GM23338 (cell line): ENCODE results near the gene TRHDE.

Experiments used
- CREB1 ChIP-seq: fragments of 250-450 bp; sonication (Bioruptor Pico); IDR thresholded peaks from 2 replicates; pipeline ENCODE4 v1.5.0; 2020; ENCODE audit warnings: low read depth, mild to moderate bottlenecking, moderate library complexity
- EZH2 ChIP-seq: fragments of 200-600 bp; sonication (generic); IDR thresholded peaks from one replicate; pipeline ENCODE4 v1.8.0; 2017; ENCODE audit warnings: antibody characterized with exemption, mild to moderate bottlenecking, low read depth; ENCODE audit not compliant: unreplicated experiment
- EZH2phosphoT487 ChIP-seq: fragments of 200-600 bp; sonication (generic); IDR thresholded peaks from one replicate; pipeline ENCODE4 v1.8.1; 2018; ENCODE audit warnings: antibody characterized with exemption; ENCODE audit not compliant: unreplicated experiment
- JUNB ChIP-seq: IDR thresholded peaks from one replicate; pipeline ENCODE4 v1.6.1; 2016; ENCODE audit warnings: antibody characterized with exemption; ENCODE audit not compliant: unreplicated experiment
- NANOG ChIP-seq: IDR thresholded peaks from 2 replicates; pipeline ENCODE4 v1.6.1; 2016; ENCODE audit warnings: antibody characterized with exemption, borderline replicate concordance
- POLR2AphosphoS5 ChIP-seq: IDR thresholded peaks from 2 replicates; pipeline ENCODE4 v1.6.1; 2016; ENCODE audit warnings: antibody characterized with exemption, low read depth
- ZNF114 ChIP-seq: fragments of 250-450 bp; sonication (Bioruptor Pico); IDR thresholded peaks from 2 replicates; pipeline ENCODE4 v1.5.0; 2020; ENCODE audit warnings: mild to moderate bottlenecking, moderate library complexity
- TF ChIP-seq, protein P1 (sequence below), 2 experiments: fragments of 200-600 bp in 1 of 2; sonication (generic) in 1 of 2; conservative IDR thresholded peaks; 2 replicates each; pipeline versions ENCODE4 v1.5.1 to v1.6.1; 2016 to 2017; ENCODE audit warnings: antibody characterized with exemption in 2 of 2, low read depth in 2 of 2, mild to moderate bottlenecking in 2 of 2, moderate library complexity in 1 of 2
- TF ChIP-seq, protein P2 (sequence below): IDR thresholded peaks from one replicate; pipeline ENCODE4 v1.6.1; 2018; ENCODE audit warnings: antibody characterized with exemption; ENCODE audit not compliant: unreplicated experiment
- TF ChIP-seq, protein P3 (sequence below): fragments of 250-450 bp; sonication (Bioruptor Pico); IDR thresholded peaks from 2 replicates; pipeline ENCODE4 v1.5.0; 2020; ENCODE audit warnings: mild to moderate bottlenecking, moderate library complexity

DNA sequence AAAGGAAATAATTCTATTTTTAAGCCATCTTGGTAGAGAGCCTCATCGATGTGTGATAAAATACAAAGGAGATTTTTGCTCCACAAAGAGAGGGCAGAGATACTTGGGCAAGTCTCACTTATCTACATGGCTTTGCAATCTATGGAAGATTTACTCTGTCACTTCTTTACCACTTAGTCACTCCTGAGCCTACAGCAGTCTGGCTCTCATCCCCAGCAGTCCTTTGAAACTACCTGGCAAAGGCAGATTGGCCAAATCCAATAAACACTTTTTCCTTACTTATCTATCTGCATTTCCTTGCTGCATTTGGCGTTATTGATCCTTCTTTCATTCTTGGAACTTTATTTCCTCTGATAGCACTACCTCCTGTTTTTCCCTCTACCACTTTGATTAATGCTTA is 170.0 kb downstream of the TRHDE start:
- TF ChIP-seq, protein P1, sequence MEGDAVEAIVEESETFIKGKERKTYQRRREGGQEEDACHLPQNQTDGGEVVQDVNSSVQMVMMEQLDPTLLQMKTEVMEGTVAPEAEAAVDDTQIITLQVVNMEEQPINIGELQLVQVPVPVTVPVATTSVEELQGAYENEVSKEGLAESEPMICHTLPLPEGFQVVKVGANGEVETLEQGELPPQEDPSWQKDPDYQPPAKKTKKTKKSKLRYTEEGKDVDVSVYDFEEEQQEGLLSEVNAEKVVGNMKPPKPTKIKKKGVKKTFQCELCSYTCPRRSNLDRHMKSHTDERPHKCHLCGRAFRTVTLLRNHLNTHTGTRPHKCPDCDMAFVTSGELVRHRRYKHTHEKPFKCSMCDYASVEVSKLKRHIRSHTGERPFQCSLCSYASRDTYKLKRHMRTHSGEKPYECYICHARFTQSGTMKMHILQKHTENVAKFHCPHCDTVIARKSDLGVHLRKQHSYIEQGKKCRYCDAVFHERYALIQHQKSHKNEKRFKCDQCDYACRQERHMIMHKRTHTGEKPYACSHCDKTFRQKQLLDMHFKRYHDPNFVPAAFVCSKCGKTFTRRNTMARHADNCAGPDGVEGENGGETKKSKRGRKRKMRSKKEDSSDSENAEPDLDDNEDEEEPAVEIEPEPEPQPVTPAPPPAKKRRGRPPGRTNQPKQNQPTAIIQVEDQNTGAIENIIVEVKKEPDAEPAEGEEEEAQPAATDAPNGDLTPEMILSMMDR (conservative IDR thresholded peaks at IDR 0.05; ENCODE audit: low read depth in 2 of 2): no peak
- TF ChIP-seq CREB1 (CRISPR knock-in tag) (no peak), POLR2AphosphoS5 (no peak), NANOG (no peak), EZH2 (no peak), ZNF114 (CRISPR knock-in tag) (no peak), EZH2phosphoT487 (no peak), JUNB (no peak)
- TF ChIP-seq, protein P2, sequence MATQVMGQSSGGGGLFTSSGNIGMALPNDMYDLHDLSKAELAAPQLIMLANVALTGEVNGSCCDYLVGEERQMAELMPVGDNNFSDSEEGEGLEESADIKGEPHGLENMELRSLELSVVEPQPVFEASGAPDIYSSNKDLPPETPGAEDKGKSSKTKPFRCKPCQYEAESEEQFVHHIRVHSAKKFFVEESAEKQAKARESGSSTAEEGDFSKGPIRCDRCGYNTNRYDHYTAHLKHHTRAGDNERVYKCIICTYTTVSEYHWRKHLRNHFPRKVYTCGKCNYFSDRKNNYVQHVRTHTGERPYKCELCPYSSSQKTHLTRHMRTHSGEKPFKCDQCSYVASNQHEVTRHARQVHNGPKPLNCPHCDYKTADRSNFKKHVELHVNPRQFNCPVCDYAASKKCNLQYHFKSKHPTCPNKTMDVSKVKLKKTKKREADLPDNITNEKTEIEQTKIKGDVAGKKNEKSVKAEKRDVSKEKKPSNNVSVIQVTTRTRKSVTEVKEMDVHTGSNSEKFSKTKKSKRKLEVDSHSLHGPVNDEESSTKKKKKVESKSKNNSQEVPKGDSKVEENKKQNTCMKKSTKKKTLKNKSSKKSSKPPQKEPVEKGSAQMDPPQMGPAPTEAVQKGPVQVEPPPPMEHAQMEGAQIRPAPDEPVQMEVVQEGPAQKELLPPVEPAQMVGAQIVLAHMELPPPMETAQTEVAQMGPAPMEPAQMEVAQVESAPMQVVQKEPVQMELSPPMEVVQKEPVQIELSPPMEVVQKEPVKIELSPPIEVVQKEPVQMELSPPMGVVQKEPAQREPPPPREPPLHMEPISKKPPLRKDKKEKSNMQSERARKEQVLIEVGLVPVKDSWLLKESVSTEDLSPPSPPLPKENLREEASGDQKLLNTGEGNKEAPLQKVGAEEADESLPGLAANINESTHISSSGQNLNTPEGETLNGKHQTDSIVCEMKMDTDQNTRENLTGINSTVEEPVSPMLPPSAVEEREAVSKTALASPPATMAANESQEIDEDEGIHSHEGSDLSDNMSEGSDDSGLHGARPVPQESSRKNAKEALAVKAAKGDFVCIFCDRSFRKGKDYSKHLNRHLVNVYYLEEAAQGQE: no peak
- TF ChIP-seq, protein P3, sequence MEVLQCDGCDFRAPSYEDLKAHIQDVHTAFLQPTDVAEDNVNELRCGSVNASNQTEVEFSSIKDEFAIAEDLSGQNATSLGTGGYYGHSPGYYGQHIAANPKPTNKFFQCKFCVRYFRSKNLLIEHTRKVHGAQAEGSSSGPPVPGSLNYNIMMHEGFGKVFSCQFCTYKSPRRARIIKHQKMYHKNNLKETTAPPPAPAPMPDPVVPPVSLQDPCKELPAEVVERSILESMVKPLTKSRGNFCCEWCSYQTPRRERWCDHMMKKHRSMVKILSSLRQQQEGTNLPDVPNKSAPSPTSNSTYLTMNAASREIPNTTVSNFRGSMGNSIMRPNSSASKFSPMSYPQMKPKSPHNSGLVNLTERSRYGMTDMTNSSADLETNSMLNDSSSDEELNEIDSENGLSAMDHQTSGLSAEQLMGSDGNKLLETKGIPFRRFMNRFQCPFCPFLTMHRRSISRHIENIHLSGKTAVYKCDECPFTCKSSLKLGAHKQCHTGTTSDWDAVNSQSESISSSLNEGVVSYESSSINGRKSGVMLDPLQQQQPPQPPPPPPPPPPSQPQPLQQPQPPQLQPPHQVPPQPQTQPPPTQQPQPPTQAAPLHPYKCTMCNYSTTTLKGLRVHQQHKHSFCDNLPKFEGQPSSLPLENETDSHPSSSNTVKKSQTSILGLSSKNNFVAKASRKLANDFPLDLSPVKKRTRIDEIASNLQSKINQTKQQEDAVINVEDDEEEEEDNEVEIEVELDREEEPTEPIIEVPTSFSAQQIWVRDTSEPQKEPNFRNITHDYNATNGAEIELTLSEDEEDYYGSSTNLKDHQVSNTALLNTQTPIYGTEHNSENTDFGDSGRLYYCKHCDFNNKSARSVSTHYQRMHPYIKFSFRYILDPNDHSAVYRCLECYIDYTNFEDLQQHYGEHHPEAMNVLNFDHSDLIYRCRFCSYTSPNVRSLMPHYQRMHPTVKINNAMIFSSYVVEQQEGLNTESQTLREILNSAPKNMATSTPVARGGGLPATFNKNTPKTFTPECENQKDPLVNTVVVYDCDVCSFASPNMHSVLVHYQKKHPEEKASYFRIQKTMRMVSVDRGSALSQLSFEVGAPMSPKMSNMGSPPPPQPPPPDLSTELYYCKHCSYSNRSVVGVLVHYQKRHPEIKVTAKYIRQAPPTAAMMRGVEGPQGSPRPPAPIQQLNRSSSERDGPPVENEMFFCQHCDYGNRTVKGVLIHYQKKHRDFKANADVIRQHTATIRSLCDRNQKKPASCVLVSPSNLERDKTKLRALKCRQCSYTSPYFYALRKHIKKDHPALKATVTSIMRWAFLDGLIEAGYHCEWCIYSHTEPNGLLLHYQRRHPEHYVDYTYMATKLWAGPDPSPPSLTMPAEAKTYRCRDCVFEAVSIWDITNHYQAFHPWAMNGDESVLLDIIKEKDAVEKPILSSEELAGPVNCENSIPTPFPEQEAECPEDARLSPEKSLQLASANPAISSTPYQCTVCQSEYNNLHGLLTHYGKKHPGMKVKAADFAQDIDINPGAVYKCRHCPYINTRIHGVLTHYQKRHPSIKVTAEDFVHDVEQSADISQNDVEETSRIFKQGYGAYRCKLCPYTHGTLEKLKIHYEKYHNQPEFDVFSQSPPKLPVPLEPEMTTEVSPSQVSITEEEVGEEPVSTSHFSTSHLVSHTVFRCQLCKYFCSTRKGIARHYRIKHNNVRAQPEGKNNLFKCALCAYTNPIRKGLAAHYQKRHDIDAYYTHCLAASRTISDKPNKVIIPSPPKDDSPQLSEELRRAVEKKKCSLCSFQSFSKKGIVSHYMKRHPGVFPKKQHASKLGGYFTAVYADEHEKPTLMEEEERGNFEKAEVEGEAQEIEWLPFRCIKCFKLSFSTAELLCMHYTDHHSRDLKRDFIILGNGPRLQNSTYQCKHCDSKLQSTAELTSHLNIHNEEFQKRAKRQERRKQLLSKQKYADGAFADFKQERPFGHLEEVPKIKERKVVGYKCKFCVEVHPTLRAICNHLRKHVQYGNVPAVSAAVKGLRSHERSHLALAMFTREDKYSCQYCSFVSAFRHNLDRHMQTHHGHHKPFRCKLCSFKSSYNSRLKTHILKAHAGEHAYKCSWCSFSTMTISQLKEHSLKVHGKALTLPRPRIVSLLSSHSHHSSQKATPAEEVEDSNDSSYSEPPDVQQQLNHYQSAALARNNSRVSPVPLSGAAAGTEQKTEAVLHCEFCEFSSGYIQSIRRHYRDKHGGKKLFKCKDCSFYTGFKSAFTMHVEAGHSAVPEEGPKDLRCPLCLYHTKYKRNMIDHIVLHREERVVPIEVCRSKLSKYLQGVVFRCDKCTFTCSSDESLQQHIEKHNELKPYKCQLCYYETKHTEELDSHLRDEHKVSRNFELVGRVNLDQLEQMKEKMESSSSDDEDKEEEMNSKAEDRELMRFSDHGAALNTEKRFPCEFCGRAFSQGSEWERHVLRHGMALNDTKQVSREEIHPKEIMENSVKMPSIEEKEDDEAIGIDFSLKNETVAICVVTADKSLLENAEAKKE (CRISPR knock-in tag): no peak
